Measurements from ENCODE around the gene GPC4. TPM values are rescaled to one million over a fixed set of nuclear protein-coding genes. Genes with fewer than 3 reads are reported as not detected.

GPC4 gene
- total RNA-seq, 6 experiments from 2014 or later = not detected

DNA sequence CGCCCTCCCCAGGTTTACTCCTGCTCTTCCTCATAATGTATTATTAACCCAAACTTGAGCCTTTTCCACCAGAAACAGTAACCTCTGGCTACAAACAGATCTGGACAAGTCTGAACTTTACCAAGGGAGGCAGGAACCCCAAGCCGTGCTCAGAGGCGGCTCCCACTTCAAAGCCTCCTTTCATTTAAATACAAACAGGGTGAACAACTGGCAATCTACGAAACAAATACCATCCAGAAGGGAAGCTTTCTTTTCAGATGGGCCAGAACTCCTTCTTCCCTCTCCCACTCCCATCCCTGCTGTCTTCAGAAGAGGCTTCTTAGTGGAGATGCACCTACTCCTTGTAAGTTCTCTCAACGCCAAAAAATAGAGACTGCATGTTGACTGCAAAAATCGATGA lies 2.1 kb upstream of the GPC4 start:
- H3K27me3 Mint-ChIP-seq (ENCODE audit: insufficient read depth) = peaks cover 2% of the 10 kb centered on the region; the same call in 1 of the 2 replicates
- no peak overlapping the region for H3K27ac Mint-ChIP-seq
- DNase-seq = no peak
- no peak overlapping the region for H3K4me3 Mint-ChIP-seq
- H3K4me1 Mint-ChIP-seq (ENCODE audit: low read depth) = no peaks in the 10 kb centered on the region
- H3K36me3 Mint-ChIP-seq (ENCODE audit: low read depth) = no peaks in the 10 kb centered on the region
- H3K9me3 Mint-ChIP-seq = peaks cover 6% of the 10 kb centered on the region
- TF ChIP-seq, protein P1, sequence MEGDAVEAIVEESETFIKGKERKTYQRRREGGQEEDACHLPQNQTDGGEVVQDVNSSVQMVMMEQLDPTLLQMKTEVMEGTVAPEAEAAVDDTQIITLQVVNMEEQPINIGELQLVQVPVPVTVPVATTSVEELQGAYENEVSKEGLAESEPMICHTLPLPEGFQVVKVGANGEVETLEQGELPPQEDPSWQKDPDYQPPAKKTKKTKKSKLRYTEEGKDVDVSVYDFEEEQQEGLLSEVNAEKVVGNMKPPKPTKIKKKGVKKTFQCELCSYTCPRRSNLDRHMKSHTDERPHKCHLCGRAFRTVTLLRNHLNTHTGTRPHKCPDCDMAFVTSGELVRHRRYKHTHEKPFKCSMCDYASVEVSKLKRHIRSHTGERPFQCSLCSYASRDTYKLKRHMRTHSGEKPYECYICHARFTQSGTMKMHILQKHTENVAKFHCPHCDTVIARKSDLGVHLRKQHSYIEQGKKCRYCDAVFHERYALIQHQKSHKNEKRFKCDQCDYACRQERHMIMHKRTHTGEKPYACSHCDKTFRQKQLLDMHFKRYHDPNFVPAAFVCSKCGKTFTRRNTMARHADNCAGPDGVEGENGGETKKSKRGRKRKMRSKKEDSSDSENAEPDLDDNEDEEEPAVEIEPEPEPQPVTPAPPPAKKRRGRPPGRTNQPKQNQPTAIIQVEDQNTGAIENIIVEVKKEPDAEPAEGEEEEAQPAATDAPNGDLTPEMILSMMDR (IDR thresholded peaks at IDR 0.05) = no peak

DNA sequence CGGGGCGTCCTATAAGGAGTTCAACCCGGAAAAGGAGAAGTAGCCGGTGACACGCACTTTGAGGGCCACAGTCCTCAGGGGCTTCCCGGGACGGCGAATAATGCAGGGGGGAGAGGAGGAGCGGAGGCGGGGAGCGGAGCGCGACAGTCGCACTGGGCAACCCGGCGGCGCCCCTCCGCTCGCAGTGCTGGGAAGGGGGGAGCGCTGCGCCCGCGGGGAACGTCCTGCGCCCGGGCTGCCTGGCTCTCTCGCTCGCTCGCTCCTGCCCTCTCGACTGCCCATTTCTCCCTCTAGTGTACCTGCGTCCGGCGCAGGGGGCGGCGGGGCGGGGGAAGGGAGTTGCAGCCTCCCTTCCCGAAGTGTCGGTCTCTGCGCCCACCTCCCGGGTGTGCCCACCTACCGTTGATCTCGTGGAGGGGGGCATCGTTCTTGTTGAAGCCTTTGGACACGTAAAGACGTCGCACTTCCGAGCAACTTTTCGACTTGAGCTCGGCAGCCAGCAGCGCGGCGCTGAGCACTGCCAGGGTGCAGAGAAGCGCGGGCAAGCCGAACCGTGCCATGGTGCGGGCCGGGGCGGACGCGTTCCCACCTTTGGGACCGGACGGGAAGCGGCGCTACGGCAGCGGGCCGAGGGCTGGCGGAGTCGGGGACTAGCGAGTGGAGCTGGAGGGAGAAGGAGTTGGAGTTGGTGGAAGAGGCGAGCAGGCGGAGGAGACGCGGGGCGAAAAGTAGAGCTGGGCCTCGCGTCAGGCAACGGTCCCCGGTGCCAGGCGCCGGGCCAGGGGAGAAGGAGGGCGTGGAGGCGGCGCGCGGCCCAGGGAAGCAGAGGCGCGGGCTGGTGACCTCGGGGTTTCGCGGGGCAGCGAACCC lies 648 bp downstream of the GPC4 start:
- TF ChIP-seq, protein P1 (IDR thresholded peaks at IDR 0.05) = no peak
- H3K27me3 Mint-ChIP-seq (ENCODE audit: insufficient read depth) = peaks cover 2% of the 10 kb centered on the region; the same call in 1 of the 2 replicates
- H3K27ac Mint-ChIP-seq = no peak overlapping the region
- H3K9me3 Mint-ChIP-seq = no peaks in the 10 kb centered on the region; the same call in 1 of the 2 replicates
- H3K4me1 Mint-ChIP-seq (ENCODE audit: low read depth) = no peaks in the 10 kb centered on the region
- H3K4me3 Mint-ChIP-seq = no peak overlapping the region
- no peaks in the 10 kb centered on the region for H3K36me3 Mint-ChIP-seq (ENCODE audit: low read depth)
- no peak for DNase-seq

DNA sequence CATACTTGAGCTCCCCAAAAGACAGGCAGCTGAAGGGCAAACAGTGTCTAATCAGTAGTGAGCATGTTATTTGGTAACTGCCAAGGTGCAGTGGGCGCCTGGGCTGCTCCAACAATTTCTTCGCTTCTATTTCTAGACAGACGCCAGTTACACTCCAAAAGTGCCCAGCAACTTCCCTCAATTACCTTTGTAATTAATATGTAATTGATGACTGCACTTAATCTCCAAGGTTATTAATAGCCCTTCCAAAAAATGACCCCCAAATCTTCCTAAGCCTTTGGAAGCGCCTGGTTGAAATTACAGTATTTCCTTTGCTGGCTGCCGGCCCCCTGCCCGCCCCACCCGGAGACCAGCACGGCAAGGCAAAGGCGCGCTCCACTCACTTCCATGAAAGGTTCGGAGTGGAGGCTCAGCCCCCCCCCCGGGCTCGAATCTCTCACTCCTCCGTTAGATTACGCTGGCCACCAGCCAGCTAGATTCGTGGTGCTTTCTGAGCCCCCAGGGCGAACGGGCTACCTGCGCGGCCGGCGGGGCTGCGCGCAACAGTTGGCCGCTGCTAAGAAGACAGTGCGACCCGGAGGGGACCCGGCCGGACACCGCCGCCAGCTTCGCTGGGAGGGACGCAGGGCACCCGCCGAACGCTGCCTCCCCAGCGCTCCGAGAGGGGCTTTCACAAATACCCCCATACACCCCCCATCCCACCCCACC lies 1.9 kb downstream of the GPC4 start:
- no peak for DNase-seq
- no peak overlapping the region for H3K27ac Mint-ChIP-seq
- TF ChIP-seq, protein P1 (IDR thresholded peaks at IDR 0.05) = no peak
- no peaks in the 10 kb centered on the region for H3K36me3 Mint-ChIP-seq (ENCODE audit: low read depth)
- H3K4me1 Mint-ChIP-seq (ENCODE audit: low read depth) = no peaks in the 10 kb centered on the region
- H3K9me3 Mint-ChIP-seq = no peaks in the 10 kb centered on the region
- H3K4me3 Mint-ChIP-seq = no peak overlapping the region
- H3K27me3 Mint-ChIP-seq (ENCODE audit: insufficient read depth) = peaks cover 2% of the 10 kb centered on the region; the same call in 1 of the 2 replicates

DNA sequence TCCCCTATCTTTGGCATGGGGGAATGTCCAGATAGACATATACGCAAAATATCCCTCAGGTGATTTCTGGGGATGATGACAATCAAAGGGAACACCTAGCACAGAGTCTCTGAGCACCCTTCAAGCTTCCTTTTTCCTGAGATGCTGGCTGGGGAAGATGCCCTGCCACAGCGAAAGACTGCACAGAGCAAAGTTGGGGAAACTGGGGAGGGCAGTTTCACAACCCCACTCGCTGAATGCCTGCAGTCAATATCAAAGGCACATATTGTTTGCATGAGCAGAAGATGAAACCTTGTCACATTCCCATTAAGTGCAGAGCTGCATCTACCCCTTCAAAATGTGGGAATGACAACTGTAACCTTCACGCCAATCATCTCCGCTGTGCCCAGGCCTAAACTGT lies 2.6 kb downstream of the GPC4 start:
- Mint-ChIP-seq H3K36me3 (ENCODE audit: low read depth) (no peaks in the 10 kb centered on the region), H3K27ac (no peak overlapping the region), H3K4me1 (ENCODE audit: low read depth) (no peaks in the 10 kb centered on the region), H3K4me3 (no peak overlapping the region), H3K9me3 (no peaks in the 10 kb centered on the region), H3K27me3 (ENCODE audit: insufficient read depth) (peaks cover 2% of the 10 kb centered on the region; the same call in 1 of the 2 replicates)
- DNase-seq = no peak
- TF ChIP-seq, protein P1 (IDR thresholded peaks at IDR 0.05) = no peak

DNA sequence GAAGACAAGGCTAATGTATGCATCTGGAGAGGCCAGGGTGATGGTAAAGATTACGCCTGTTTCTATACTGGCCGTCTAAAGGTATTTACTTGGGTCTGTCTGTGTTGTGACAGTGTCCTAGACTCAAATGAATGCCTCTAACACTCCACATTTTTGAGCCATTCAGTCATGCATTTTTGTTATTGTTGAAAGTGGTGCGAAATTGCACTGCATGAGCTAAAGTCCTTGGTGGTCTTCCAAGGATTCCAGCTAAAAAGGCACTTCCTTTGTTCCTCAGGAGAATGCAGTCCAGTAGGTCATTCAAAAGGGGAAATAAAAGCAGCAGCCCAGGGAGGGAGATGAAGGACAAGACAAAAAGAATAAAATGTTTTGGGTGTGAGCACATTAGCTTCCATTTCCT lies 3.0 kb downstream of the GPC4 start:
- DNase-seq = no peak
- no peaks in the 10 kb centered on the region for H3K36me3 Mint-ChIP-seq (ENCODE audit: low read depth)
- H3K27me3 Mint-ChIP-seq (ENCODE audit: insufficient read depth) = peaks cover 2% of the 10 kb centered on the region; the same call in 1 of the 2 replicates
- no peaks in the 10 kb centered on the region for H3K9me3 Mint-ChIP-seq
- TF ChIP-seq, protein P1 (IDR thresholded peaks at IDR 0.05) = no peak
- H3K4me3 Mint-ChIP-seq = no peak overlapping the region
- H3K27ac Mint-ChIP-seq = no peak overlapping the region
- no peaks in the 10 kb centered on the region for H3K4me1 Mint-ChIP-seq (ENCODE audit: low read depth)
